GM12801 (cell line): ENCODE results near the gene DAP3.

Experiments
- TF ChIP-seq, protein P1 (sequence below): IDR thresholded peaks from one replicate; pipeline ENCODE4 v1.5.1; 2011; ENCODE audit warnings: control low read depth; ENCODE audit not compliant: insufficient read length; ENCODE audit errors: extremely low read depth

The DAP3 gene

DNA sequence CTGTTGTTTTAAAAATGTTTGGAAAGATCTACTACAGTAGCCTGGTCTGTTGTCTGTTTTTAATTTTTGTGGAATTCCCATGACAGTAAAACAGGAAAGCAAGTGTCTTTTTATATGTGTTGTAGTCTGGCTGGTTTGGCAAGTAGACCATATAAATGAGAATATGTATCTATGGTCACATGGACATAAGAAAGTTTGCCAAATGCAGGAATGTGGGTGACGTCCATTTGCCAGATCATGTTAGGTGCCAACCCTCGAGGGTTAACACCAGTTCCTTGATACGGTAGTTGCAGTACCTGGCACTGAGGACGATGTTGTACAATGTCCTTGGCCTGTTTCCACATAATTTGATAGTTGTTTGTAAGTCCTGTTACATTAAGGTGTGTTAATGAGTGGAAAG, 6.2 kb downstream of the DAP3 start:
- TF ChIP-seq, protein P1, sequence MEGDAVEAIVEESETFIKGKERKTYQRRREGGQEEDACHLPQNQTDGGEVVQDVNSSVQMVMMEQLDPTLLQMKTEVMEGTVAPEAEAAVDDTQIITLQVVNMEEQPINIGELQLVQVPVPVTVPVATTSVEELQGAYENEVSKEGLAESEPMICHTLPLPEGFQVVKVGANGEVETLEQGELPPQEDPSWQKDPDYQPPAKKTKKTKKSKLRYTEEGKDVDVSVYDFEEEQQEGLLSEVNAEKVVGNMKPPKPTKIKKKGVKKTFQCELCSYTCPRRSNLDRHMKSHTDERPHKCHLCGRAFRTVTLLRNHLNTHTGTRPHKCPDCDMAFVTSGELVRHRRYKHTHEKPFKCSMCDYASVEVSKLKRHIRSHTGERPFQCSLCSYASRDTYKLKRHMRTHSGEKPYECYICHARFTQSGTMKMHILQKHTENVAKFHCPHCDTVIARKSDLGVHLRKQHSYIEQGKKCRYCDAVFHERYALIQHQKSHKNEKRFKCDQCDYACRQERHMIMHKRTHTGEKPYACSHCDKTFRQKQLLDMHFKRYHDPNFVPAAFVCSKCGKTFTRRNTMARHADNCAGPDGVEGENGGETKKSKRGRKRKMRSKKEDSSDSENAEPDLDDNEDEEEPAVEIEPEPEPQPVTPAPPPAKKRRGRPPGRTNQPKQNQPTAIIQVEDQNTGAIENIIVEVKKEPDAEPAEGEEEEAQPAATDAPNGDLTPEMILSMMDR, result no peak

DNA sequence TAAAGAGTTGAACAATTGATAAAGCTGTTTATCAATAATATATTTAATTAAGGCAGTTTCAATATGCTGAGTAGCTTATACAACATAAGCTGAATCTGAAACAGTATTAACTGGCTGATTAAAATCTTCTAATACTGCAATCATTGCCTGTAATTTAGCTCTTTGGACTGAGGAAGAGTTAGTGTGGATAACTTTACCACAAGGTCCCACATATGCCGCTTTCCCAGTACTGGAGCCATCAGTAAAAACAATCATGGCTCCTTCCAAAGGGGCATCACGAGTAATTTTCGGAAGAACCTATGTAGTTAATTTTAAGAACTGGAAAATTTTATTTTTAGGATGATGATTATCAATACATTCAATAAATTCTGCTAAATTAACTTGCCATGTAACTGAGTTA, 6.7 kb downstream of the DAP3 start:
- TF ChIP-seq, protein P1, result no peak

DNA sequence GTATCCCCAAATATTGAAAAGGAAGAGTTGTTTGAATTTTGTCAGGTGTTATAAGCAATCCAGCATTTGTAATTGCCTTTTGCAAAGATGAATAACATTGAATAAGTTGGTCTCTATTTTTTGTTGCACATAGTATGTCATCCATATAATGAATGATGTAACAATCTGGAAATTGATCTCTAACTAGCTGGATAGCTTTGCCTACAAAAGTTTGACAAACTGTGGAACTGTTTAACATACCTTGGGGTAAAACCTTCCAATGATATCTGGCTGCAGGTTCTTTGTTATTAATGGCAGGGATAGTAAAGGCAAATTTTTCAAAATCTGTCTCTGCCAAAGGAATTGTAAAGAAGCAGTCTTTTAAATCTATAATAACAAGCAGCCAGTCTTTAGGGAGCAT, 7.6 kb downstream of the DAP3 start:
- TF ChIP-seq, protein P1, result no peak

DNA sequence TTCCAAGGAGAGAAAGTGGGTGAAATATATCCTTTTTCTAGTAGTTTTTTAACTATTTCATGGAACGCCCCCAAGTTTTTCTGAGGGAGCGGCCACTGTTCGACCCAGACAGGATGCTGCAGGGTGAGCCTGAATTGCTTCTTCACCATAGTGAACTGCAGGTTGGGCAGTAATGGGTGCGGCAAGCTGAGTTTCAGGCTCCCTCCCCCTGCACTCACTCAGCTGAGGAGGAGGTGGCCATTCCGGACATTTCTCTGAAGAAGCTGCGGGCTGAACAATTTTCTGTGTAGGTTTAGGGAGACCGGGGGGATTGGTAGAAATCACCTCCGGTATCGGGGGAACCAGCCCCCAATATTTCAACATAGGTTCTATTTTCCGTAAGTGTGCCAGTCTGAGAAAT, 8.2 kb downstream of the DAP3 start:
- TF ChIP-seq, protein P1, result no peak

DNA sequence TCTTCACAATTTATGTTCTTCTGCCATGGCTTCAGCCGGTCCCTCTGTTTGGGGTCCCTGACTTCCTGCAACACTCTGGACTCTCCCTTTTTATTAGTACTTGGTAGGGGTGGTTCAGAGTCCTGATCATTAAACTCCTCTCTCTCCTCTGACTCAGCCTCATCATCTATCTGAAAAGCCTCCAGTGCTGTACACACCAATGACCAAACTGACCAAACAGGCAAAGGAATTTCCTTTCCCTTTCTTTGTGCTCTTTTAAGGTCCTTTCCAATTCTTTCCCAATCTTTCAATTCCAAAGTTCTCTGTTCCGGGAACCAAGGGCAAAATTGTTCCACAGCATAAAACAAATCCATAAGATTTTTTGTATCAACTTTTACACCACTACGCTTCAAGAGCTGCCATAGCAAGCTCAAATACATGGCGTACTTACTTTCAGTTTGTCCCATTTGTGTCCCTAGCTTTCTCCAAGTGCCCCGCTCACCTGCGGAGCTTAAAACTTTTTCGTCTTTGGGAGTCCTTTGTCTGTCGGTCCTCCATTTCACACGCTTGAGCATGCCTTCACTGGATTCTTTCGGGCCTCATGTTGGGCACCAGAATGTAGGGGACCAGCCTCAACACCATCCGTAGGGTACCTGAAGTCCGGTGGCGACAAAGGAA, 9.6 kb downstream of the DAP3 start:
- TF ChIP-seq, protein P1, result no peak

DNA sequence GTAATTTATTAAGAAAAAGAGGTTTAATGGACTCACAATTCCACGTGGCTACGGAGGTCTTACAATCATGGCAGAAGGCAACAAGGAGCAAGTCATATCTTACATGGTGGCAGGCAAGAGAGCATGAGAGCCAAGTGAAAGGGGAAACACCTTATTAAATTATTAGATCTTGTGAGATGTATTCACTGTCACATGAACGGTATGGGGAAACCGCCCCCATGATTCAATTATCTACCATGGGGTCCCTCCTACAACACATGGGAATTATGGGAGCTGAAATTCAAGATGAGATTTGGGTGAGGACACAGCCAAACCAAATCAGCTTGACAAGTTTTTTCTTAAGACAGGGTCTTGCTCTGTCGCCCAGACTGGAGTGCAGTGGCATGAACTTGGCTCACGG, 14.3 kb downstream of the DAP3 start:
- TF ChIP-seq, protein P1, result no peak

DNA sequence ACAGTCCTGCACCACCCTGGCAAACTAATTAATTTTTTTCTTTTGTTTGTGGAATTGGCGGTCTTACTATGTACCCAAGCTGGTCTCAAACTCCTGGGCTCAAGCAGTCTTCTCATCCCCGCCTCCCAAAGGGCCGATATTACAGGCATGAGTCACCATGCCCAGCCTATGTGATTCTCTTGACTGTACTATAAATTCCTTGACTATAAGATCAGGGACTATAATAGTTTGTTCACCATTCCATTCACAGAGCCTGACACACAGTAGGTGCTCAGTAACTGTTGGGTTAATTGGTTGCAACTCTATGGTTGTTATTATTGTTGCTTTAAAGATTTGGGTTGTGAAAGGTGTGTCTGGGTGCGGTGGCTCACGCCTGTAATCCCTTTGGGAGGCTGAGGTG, 17.2 kb downstream of the DAP3 start:
- TF ChIP-seq, protein P1, result no peak

DNA sequence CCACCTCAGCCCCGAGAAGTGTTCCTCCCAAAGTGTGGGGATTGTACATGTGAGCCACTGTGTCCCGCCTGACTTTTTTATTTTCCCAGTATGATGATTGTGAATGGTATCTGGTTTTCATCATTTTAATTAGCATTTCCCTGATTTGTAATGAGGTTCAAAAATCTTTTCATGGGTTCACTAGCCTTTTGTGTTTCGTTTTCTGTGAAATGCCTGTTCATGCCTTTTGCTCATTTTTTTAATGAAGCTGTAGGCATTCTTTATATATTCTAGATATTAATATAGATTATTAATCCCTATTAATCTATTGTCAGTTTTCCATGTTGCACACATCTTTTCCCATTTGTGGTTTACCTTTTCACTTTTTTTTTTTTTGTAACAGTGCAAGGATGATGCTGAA, 20.5 kb downstream of the DAP3 start:
- TF ChIP-seq, protein P1, result no peak
